Erythroblast (primary cell): ENCODE data around the gene SEMA3F.

Source experiments
- GATA1 ChIP-seq: IDR thresholded peaks from 2 replicates; pipeline ENCODE4 v1.6.1; 2011; ENCODE audit warnings: low read depth, mild to moderate bottlenecking, control low read depth, low read length, moderate library complexity
- POLR2A ChIP-seq: IDR thresholded peaks from 2 replicates; pipeline ENCODE4 v1.6.1; 2011; ENCODE audit warnings: mild to moderate bottlenecking, low read length

DNA sequence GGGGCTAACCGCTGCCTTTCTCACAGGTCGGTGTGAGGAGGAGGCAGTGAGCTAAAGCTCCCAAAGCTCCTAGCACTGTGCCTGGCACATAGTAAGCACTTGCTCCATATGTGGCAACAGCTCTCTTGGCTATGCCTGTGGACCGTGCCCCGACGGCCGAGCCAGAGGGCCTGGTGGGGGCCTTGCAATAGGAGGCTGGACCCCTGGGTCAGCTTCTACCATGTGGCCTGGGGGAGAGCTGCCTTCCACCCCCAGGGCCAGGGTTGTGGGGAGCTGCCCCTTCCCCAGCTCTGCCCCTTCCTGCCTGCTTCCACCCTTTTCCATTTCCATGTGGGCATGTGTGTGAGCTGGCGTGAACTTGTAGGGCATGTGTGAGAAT, 19.4 kb downstream of the SEMA3F start:
- TF ChIP-seq POLR2A = no peak
- TF ChIP-seq GATA1 = no peak
